Measurements from ENCODE around the gene WWP2.
"Not testable (repeated sequence)": the region's sequence is repeated elsewhere in the genome, so short reads cannot be mapped to it uniquely, and the experiment has no call there.

The WWP2 gene

GRCh38 chr16:69761983-69762813 lies at the start of gene WWP2:
WWP2 (plus strand) TSS chr16:69762332; CDS start chr16:69787011, 24,679 bp downstream.
- DNase-seq = peak; percentile 78 to 79

- no peak for DNase-seq
Observed at GRCh38 chr16:69712914-69713581, 49.1 kb upstream of the WWP2 start.

GRCh38 chr16:69717066-69717465 lies 45.1 kb upstream of the WWP2 start:
- no peak for DNase-seq

- peak in 1 of 2 donors; percentile 1 for DNase-seq
Observed at GRCh38 chr16:69718111-69718764, 43.9 kb upstream of the WWP2 start.

- DNase-seq = peak in 1 of 2 donors; percentile 1
Observed at GRCh38 chr16:69720822-69721430, 41.2 kb upstream of the WWP2 start.

GRCh38 chr16:69721441-69721957 lies 40.6 kb upstream of the WWP2 start:
- DNase-seq = no peak

GRCh38 chr16:69724414-69724873 lies 37.7 kb upstream of the WWP2 start:
- no peak for DNase-seq

- no peak for DNase-seq
Observed at GRCh38 chr16:69724981-69725479, 37.1 kb upstream of the WWP2 start.

GRCh38 chr16:69725480-69726312 lies 36.4 kb upstream of the WWP2 start:
- DNase-seq = no peak

GRCh38 chr16:69726313-69727060 lies 35.6 kb upstream of the WWP2 start, which contains the start of gene NQO1:
NQO1 (minus strand) TSS chr16:69726560; CDS start chr16:69726439, 121 bp downstream.
- peak; percentile 89 to 94 for DNase-seq

- no peak for DNase-seq
Observed at GRCh38 chr16:69727916-69728270, 34.2 kb upstream of the WWP2 start.

GRCh38 chr16:69729030-69729429 lies 33.1 kb upstream of the WWP2 start:
- DNase-seq = not testable (repeated sequence)

- not testable (repeated sequence) for DNase-seq
Observed at GRCh38 chr16:69731280-69731679, 30.9 kb upstream of the WWP2 start.

GRCh38 chr16:69732101-69732500 lies 30.0 kb upstream of the WWP2 start:
- no peak for DNase-seq

- DNase-seq = no peak
Observed at GRCh38 chr16:69741519-69741918, 20.6 kb upstream of the WWP2 start.

GRCh38 chr16:69741951-69742904 lies 19.9 kb upstream of the WWP2 start:
- DNase-seq = no peak

- no peak for DNase-seq
Observed at GRCh38 chr16:69744363-69745231, 17.5 kb upstream of the WWP2 start.

GRCh38 chr16:69745232-69745612 lies 16.9 kb upstream of the WWP2 start:
- no peak for DNase-seq

- no peak for DNase-seq
Observed at GRCh38 chr16:69745959-69746358, 16.2 kb upstream of the WWP2 start.
